ENCODE results near the gene SLC3A2.

SLC3A2 gene

DNA sequence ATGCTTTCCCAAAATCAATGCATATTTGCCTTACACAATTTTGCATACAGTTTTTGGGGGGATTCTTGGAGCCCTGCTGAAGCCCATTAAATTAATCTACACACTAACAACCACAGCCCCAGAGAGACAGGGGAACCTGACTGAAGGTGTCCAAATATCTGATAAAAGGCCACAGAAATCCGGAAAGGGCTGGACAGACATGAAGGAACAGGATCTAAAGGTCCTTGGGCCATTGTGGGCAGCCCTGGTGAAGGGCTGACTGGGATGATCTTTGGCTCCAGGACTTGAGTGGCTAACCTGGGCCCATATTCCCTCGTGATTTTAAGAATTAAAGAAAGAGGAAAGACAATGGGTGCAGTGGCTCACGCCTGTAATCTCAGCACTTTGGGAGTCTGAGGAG lies 34.5 kb upstream of the SLC3A2 start:
- no peak overlapping the region for H3K4me3 ChIP-seq (ENCODE audit: low read length)
- TF ChIP-seq, protein P1, sequence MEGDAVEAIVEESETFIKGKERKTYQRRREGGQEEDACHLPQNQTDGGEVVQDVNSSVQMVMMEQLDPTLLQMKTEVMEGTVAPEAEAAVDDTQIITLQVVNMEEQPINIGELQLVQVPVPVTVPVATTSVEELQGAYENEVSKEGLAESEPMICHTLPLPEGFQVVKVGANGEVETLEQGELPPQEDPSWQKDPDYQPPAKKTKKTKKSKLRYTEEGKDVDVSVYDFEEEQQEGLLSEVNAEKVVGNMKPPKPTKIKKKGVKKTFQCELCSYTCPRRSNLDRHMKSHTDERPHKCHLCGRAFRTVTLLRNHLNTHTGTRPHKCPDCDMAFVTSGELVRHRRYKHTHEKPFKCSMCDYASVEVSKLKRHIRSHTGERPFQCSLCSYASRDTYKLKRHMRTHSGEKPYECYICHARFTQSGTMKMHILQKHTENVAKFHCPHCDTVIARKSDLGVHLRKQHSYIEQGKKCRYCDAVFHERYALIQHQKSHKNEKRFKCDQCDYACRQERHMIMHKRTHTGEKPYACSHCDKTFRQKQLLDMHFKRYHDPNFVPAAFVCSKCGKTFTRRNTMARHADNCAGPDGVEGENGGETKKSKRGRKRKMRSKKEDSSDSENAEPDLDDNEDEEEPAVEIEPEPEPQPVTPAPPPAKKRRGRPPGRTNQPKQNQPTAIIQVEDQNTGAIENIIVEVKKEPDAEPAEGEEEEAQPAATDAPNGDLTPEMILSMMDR (conservative IDR thresholded peaks at IDR 0.05; ENCODE audit: low read depth, low read length), result no peak
- DNase-seq (ENCODE audit: low read depth), result no peak

GRCh38 chr11:62847767-62848314 lies 32.9 kb upstream of the SLC3A2 start:
- H3K4me3 ChIP-seq (ENCODE audit: low read length), result no peak overlapping the region
- DNase-seq (ENCODE audit: low read depth), result no peak
- TF ChIP-seq, protein P1 (conservative IDR thresholded peaks at IDR 0.05; ENCODE audit: low read depth, low read length), result no peak

DNA sequence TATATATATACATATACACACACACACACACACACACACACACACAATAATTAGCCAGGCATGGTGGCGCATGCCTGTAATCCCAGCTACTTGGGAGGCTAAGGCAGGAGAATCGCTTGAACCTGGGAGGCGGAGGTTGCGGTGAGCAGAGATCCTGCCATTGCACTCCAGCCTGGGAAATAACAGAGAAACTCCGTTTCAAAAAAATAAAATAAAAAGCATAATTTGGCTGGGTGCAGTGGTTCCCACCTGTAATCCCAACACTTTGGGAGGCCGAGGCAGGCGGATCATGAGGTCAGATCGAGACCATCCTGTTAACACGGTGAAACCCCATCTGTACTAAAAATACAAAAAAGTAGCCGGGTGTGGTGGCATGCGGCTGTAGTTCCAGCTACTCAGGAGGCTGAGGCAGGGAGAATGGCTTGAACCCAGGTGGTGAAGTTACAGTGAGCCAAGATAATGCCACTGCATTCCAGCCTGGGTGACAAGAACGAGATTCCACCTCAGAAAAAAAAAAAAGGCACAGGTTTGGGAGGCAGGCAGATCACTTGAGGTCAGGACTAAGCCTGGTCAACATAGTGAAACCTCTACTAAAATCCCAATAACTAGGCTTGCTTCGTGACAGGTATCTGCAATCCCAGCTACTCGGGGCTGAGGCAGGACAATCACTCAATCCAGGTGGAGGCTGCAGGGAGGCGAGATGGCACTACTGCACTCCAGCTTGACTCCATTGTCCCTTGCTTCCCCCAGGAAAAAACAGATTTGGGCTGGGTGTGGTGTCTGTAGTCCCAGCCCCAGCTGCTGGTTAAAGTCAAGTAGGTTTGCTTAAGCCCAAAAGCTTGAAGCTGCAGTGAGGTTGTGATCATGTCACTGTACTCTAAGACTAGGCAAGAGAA lies 29.5 kb upstream of the SLC3A2 start:
- no peak for DNase-seq (ENCODE audit: low read depth)
- TF ChIP-seq, protein P1 (conservative IDR thresholded peaks at IDR 0.05; ENCODE audit: low read depth, low read length), result no peak
- H3K4me3 ChIP-seq (ENCODE audit: low read length), result no peak overlapping the region

- no peak for DNase-seq (ENCODE audit: low read depth)
- TF ChIP-seq, protein P1 (conservative IDR thresholded peaks at IDR 0.05; ENCODE audit: low read depth, low read length), result no peak
- H3K4me3 ChIP-seq (ENCODE audit: low read length), result no peak overlapping the region
Observed at GRCh38 chr11:62851807-62852522, 28.7 kb upstream of the SLC3A2 start.

GRCh38 chr11:62852523-62853188 lies 28.0 kb upstream of the SLC3A2 start:
- peak overlapping the region; percentile 100 for H3K4me3 ChIP-seq (ENCODE audit: low read length)
- no peak for DNase-seq (ENCODE audit: low read depth)
- TF ChIP-seq, protein P1 (conservative IDR thresholded peaks at IDR 0.05; ENCODE audit: low read depth, low read length), result no peak

GRCh38 chr11:62853279-62853965 lies 27.3 kb upstream of the SLC3A2 start:
- TF ChIP-seq, protein P1 (conservative IDR thresholded peaks at IDR 0.05; ENCODE audit: low read depth, low read length), result no peak
- peak overlapping the region; percentile 100 for H3K4me3 ChIP-seq (ENCODE audit: low read length)

More at GRCh38 chr11:62853279-62853965, 27.3 kb upstream of the SLC3A2 start:
- no peak for DNase-seq (ENCODE audit: low read depth)
